Measurements from ENCODE around the gene CXCL13. TPM values are rescaled to one million over a fixed set of nuclear protein-coding genes. Genes with fewer than 3 reads are reported as not detected.
"Not testable (repeated sequence)": the region's sequence is repeated elsewhere in the genome, so short reads cannot be mapped to it uniquely, and the experiment has no call there.

The CXCL13 gene
- total and polyA plus RNA-seq, 2 experiments from 2014 or later = not detected

GRCh38 chr4:77635876-77636275 lies 30.3 kb downstream of the CXCL13 start:
- in situ Hi-C loops (cut with MboI) = no loop called here
- Histone ChIP-seq H3K9ac (no peak overlapping the region), H4K20me1 (ENCODE audit: insufficient read depth) (no peaks in the 10 kb centered on the region), H3K4me1 (ENCODE audit: insufficient read depth) (peaks cover 7% of the 10 kb centered on the region), H3K79me2 (ENCODE audit: insufficient read depth) (no peaks in the 10 kb centered on the region), H3K27ac (no peak overlapping the region), H2AFZ (no peak overlapping the region), H3K27me3 (replicated peaks; ENCODE audit: insufficient read depth) (no peaks in the 10 kb centered on the region; the same call in 1 of the 2 replicates), H3K36me3 (ENCODE audit: low read depth) (no peaks in the 10 kb centered on the region), H3K9me3 (ENCODE audit: low read depth) (no peaks in the 10 kb centered on the region), H3K4me3 (no peak overlapping the region), H3K9me2 (ENCODE audit: insufficient read depth) (no peaks in the 10 kb centered on the region), H3F3A (ENCODE audit: insufficient read depth) (no peaks in the 10 kb centered on the region), H3K4me2 (ENCODE audit: unreplicated experiment) (no peak overlapping the region)
- no peak for DNase-seq
- WGBS, 2 experiments (ENCODE audit: low coverage in 1 of 2, low lambda C conversion rate in 2 of 2, missing lambda C conversion rate in 2 of 2) = 20 to 22% methylated on average over 4 of the region's 4 CpGs
- TF ChIP-seq EZH2 (IDR thresholded peaks at IDR 0.05; ENCODE audit: insufficient read depth, poor library complexity, severe bottlenecking) (no peak), EZH2phosphoT487 (IDR thresholded peaks at IDR 0.05; ENCODE audit: insufficient read depth, low read depth) (no peak)

GRCh38 chr4:77636902-77637301 lies 31.3 kb downstream of the CXCL13 start:
- H3K79me2 ChIP-seq (ENCODE audit: insufficient read depth) = no peaks in the 10 kb centered on the region
- H3K9ac ChIP-seq = no peak overlapping the region
- no peaks in the 10 kb centered on the region for H3F3A ChIP-seq (ENCODE audit: insufficient read depth)
- H3K27me3 ChIP-seq (replicated peaks; ENCODE audit: insufficient read depth) = no peaks in the 10 kb centered on the region; the same call in 1 of the 2 replicates
- DNase-seq = peak; percentile 78
- in situ Hi-C loops (cut with MboI) = no loop called here
- no peak overlapping the region for H3K4me2 ChIP-seq (ENCODE audit: unreplicated experiment)
- no peaks in the 10 kb centered on the region for H3K9me3 ChIP-seq (ENCODE audit: low read depth)
- 65 to 76% methylated on average over 3 of the region's 3 CpGs for WGBS, 2 experiments (ENCODE audit: low coverage in 1 of 2, low lambda C conversion rate in 2 of 2, missing lambda C conversion rate in 2 of 2)
- H3K36me3 ChIP-seq (ENCODE audit: low read depth) = no peaks in the 10 kb centered on the region
- H3K27ac ChIP-seq = no peak overlapping the region
- H3K4me1 ChIP-seq (ENCODE audit: insufficient read depth) = peaks cover 7% of the 10 kb centered on the region
- no peak overlapping the region for H3K4me3 ChIP-seq
- H4K20me1 ChIP-seq (ENCODE audit: insufficient read depth) = no peaks in the 10 kb centered on the region
- H2AFZ ChIP-seq = no peak overlapping the region
- no peaks in the 10 kb centered on the region for H3K9me2 ChIP-seq (ENCODE audit: insufficient read depth)
- TF ChIP-seq EZH2phosphoT487 (IDR thresholded peaks at IDR 0.05; ENCODE audit: insufficient read depth, low read depth) = no peak

- H3K27ac ChIP-seq; H3K36me3 ChIP-seq (ENCODE audit: low read depth); H3K4me3 ChIP-seq; H3K4me1 ChIP-seq (ENCODE audit: insufficient read depth); H4K20me1 ChIP-seq (ENCODE audit: insufficient read depth); DNase-seq; H3K4me2 ChIP-seq (ENCODE audit: unreplicated experiment); H3F3A ChIP-seq (ENCODE audit: insufficient read depth); H3K9me3 ChIP-seq (ENCODE audit: low read depth); H3K27me3 ChIP-seq (replicated peaks; ENCODE audit: insufficient read depth); H2AFZ ChIP-seq; H3K9ac ChIP-seq; in situ Hi-C loops (cut with MboI); H3K79me2 ChIP-seq (ENCODE audit: insufficient read depth); H3K9me2 ChIP-seq (ENCODE audit: insufficient read depth): not testable (repeated sequence)
- WGBS, 2 experiments (ENCODE audit: low coverage in 1 of 2, low lambda C conversion rate in 2 of 2, missing lambda C conversion rate in 2 of 2) = 16 to 18% methylated on average over 1 of the region's 1 CpG
Observed at GRCh38 chr4:77644069-77644468, 38.4 kb downstream of the CXCL13 start.

- Histone ChIP-seq H3K9me3 (ENCODE audit: low read depth) (no peaks in the 10 kb centered on the region), H3K36me3 (ENCODE audit: low read depth) (no peaks in the 10 kb centered on the region), H3K4me1 (ENCODE audit: insufficient read depth) (no peaks in the 10 kb centered on the region), H3K4me3 (no peak overlapping the region), H2AFZ (no peak overlapping the region), H3K9ac (no peak overlapping the region), H4K20me1 (ENCODE audit: insufficient read depth) (no peaks in the 10 kb centered on the region), H3K9me2 (ENCODE audit: insufficient read depth) (no peaks in the 10 kb centered on the region), H3F3A (ENCODE audit: insufficient read depth) (no peaks in the 10 kb centered on the region), H3K27me3 (replicated peaks; ENCODE audit: insufficient read depth) (peaks cover 13% of the 10 kb centered on the region), H3K4me2 (ENCODE audit: unreplicated experiment) (no peak overlapping the region), H3K79me2 (ENCODE audit: insufficient read depth) (no peaks in the 10 kb centered on the region), H3K27ac (no peak overlapping the region)
- TF ChIP-seq EZH2 (IDR thresholded peaks at IDR 0.05; ENCODE audit: insufficient read depth, poor library complexity, severe bottlenecking) (no peak), EZH2phosphoT487 (IDR thresholded peaks at IDR 0.05; ENCODE audit: insufficient read depth, low read depth) (no peak)
- DNase-seq = no peak
- in situ Hi-C loops (cut with MboI) = no loop called here
- 22 to 26% methylated on average over 1 of the region's 1 CpG for WGBS, 2 experiments (ENCODE audit: low coverage in 1 of 2, low lambda C conversion rate in 2 of 2, missing lambda C conversion rate in 2 of 2)
Observed at GRCh38 chr4:77650787-77651186, 45.2 kb downstream of the CXCL13 start.

- H3K9me3 ChIP-seq (ENCODE audit: low read depth) = no peaks in the 10 kb centered on the region
- no peak for TF ChIP-seq EZH2phosphoT487 (IDR thresholded peaks at IDR 0.05; ENCODE audit: insufficient read depth, low read depth)
- no peak for TF ChIP-seq EZH2 (IDR thresholded peaks at IDR 0.05; ENCODE audit: insufficient read depth, poor library complexity, severe bottlenecking)
- no peaks in the 10 kb centered on the region for H3K4me1 ChIP-seq (ENCODE audit: insufficient read depth)
- H3K79me2 ChIP-seq (ENCODE audit: insufficient read depth) = no peaks in the 10 kb centered on the region
- H3K27ac ChIP-seq = no peak overlapping the region
- no peak overlapping the region for H3K4me3 ChIP-seq
- no peaks in the 10 kb centered on the region for H3K9me2 ChIP-seq (ENCODE audit: insufficient read depth)
- H3K9ac ChIP-seq = no peak overlapping the region
- no peaks in the 10 kb centered on the region for H4K20me1 ChIP-seq (ENCODE audit: insufficient read depth)
- H3K4me2 ChIP-seq (ENCODE audit: unreplicated experiment) = no peak overlapping the region
- DNase-seq = no peak
- H3K36me3 ChIP-seq (ENCODE audit: low read depth) = no peaks in the 10 kb centered on the region
- no peaks in the 10 kb centered on the region for H3F3A ChIP-seq (ENCODE audit: insufficient read depth)
- in situ Hi-C loops (cut with MboI) = no loop called here
- H3K27me3 ChIP-seq (replicated peaks; ENCODE audit: insufficient read depth) = peaks cover 14% of the 10 kb centered on the region
- no peak overlapping the region for H2AFZ ChIP-seq
Observed at GRCh38 chr4:77651820-77652219, 46.2 kb downstream of the CXCL13 start.
